Measurements from ENCODE around the gene REEP5. TPM values are rescaled to one million over a fixed set of nuclear protein-coding genes. Genes with fewer than 3 reads are reported as not detected.

REEP5 gene
- total and polyA plus RNA-seq, 4 experiments from 2014 or later = 55.6 to 117 (median 87.0) TPM

- DNase-seq = no peak
- intact Hi-C loops (cut with micrococcal nuclease) = no loop called here
- Histone ChIP-seq H3K27me3 (ENCODE audit: insufficient read depth, low read length) (no peaks in the 10 kb centered on the region), H3K9me3 (ENCODE audit: control insufficient read depth in 1 of 2, low read length in 2 of 2) (no peaks in the 10 kb centered on the region), H3K36me3 (ENCODE audit: insufficient read depth, low read length) (peaks cover 37% of the 10 kb centered on the region), H3K4me1 (ENCODE audit: insufficient read depth, low read length) (peaks cover 45% of the 10 kb centered on the region), H3K27ac (ENCODE audit: low read depth, low read length) (no peak overlapping the region), H3K4me3 (ENCODE audit: low read length in 2 of 2) (no peak overlapping the region)
- Mint-ChIP-seq H3K36me3 (peaks cover 40 to 74% of the 10 kb centered on the region in 2 donors), H3K4me1 (peaks cover 29 to 53% (median 42%) of the 10 kb centered on the region in 4 donors), H3K4me3 (no peak overlapping the region), H3K27me3 (no peaks in the 10 kb centered on the region), H3K9me3 (no peaks in the 10 kb centered on the region), H3K27ac (peak overlapping the region in 6 of 7 donors; percentile 11 to 82 (median 51))
- ChIA-PET CTCF (ENCODE audit: partially characterized antibody) (interaction anchor here (1.0 to 1.5 kb wide), 3 partner anchors 19 to 55 kb away, joined by 3 to 7 read pairs (median 5); no protein-coding TSS in a partner anchor), POLR2A (ENCODE audit: partially characterized antibody) (no interaction called here)
Observed at GRCh38 chr5:112867411-112867810, 54.6 kb downstream of the REEP5 start.

DNA sequence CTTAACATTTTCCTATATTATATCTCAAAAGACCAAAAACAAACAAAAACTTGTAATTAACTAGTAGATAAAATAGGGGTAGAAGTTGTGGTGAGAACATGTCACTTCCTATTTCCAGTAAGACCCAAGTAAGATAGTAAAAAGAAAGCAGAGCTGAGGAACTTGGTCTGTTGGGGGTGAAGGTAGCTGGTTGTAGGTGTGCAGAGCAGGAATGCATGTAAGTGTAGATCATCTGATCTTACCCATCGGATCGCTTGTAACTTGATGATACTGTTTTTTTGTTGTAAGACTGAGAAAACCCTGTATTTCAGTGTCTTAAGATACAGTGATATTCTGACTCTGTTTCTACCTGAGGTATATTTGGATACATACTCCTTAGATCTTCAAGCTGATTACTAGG is 55.3 kb downstream of the REEP5 start:
- DNase-seq = no peak
- POLR2A ChIA-PET (ENCODE audit: partially characterized antibody) = interaction anchor here (1.2 kb wide), 1 partner anchor 22 kb away, joined by 3 read pairs; no protein-coding TSS in a partner anchor
- Histone ChIP-seq H3K9me3 (ENCODE audit: control insufficient read depth in 1 of 2, low read length in 2 of 2) (no peaks in the 10 kb centered on the region), H3K36me3 (ENCODE audit: insufficient read depth, low read length) (peaks cover 37% of the 10 kb centered on the region), H3K4me1 (ENCODE audit: insufficient read depth, low read length) (peaks cover 51% of the 10 kb centered on the region), H3K27me3 (ENCODE audit: insufficient read depth, low read length) (no peaks in the 10 kb centered on the region), H3K4me3 (ENCODE audit: low read length in 2 of 2) (no peak overlapping the region), H3K27ac (ENCODE audit: low read depth, low read length) (no peak overlapping the region)
- Mint-ChIP-seq H3K4me1 (peaks cover 30 to 59% (median 46%) of the 10 kb centered on the region in 4 donors), H3K9me3 (no peaks in the 10 kb centered on the region), H3K4me3 (no peak overlapping the region), H3K36me3 (peaks cover 40 to 73% of the 10 kb centered on the region in 2 donors), H3K27me3 (no peaks in the 10 kb centered on the region), H3K27ac (peak overlapping the region in 5 of 7 donors; percentile 3 to 78 (median 11))
- CTCF ChIA-PET (ENCODE audit: partially characterized antibody) = interaction anchor here (1.1 to 1.5 kb wide), 2 partner anchors 19 to 23 kb away, joined by 5 to 7 read pairs; no protein-coding TSS in a partner anchor
- intact Hi-C loops (cut with micrococcal nuclease) = no loop called here

- no peak overlapping the region for H3K4me3 Mint-ChIP-seq
- ChIA-PET POLR2A (ENCODE audit: partially characterized antibody) (interaction anchor here (0.6 to 1.2 kb wide), 2 partner anchors 16 to 111 kb away, joined by 3 to 5 read pairs; partner anchors contain the start of gene DCP2), CTCF (ENCODE audit: partially characterized antibody) (interaction anchor here (0.7 to 1.2 kb wide), 2 partner anchors 16 to 131 kb away, joined by 3 to 4 read pairs; no protein-coding TSS in a partner anchor)
- intact Hi-C loops (cut with micrococcal nuclease) = no loop called here
- no peak overlapping the region for H3K27ac Mint-ChIP-seq
- H3K36me3 Mint-ChIP-seq = peaks cover 35 to 74% of the 10 kb centered on the region in 2 donors
- no peaks in the 10 kb centered on the region for H3K27me3 Mint-ChIP-seq
- Histone ChIP-seq H3K36me3 (ENCODE audit: insufficient read depth, low read length) (peaks cover 37% of the 10 kb centered on the region), H3K27ac (ENCODE audit: low read depth, low read length) (no peak overlapping the region), H3K27me3 (ENCODE audit: insufficient read depth, low read length) (no peaks in the 10 kb centered on the region), H3K4me1 (ENCODE audit: insufficient read depth, low read length) (peaks cover 54% of the 10 kb centered on the region), H3K4me3 (ENCODE audit: low read length in 2 of 2) (no peak overlapping the region), H3K9me3 (ENCODE audit: control insufficient read depth in 1 of 2, low read length in 2 of 2) (no peaks in the 10 kb centered on the region)
- H3K9me3 Mint-ChIP-seq = no peaks in the 10 kb centered on the region
- DNase-seq = no peak
- peaks cover 31 to 63% (median 53%) of the 10 kb centered on the region in 4 donors for H3K4me1 Mint-ChIP-seq
Observed at GRCh38 chr5:112865128-112865527, 56.9 kb downstream of the REEP5 start.

DNA sequence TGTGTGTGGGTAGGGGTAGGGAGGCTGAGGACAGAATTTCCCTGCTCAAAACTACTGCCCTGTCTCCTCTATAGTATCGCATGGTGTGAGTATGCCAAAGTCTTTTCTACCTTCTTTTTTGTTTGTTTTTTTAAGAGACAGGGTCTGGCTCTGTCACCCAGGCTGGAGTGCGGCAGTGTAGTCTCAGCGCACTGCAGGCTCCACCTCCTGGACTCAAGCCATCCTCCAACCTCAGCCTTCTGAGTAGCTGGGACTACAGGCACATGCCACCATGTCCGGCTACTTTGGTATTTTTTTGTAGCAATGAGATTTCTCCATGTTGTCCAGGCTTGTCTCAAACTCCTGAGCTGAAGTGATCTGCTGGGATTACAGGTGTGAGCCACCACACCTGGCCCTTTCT is 58.5 kb downstream of the REEP5 start:
- peak overlapping the region in 6 of 7 donors; percentile 28 to 98 (median 63) for H3K27ac Mint-ChIP-seq
- H3K4me1 ChIP-seq (ENCODE audit: insufficient read depth, low read length) = peaks cover 44% of the 10 kb centered on the region
- peaks cover 26 to 49% (median 40%) of the 10 kb centered on the region in 4 donors for H3K4me1 Mint-ChIP-seq
- H3K36me3 Mint-ChIP-seq = peaks cover 25 to 61% of the 10 kb centered on the region in 2 donors
- H3K9me3 ChIP-seq (ENCODE audit: control insufficient read depth in 1 of 2, low read length in 2 of 2) = no peaks in the 10 kb centered on the region
- CTCF ChIA-PET (ENCODE audit: partially characterized antibody) = interaction anchor here (1.1 to 1.6 kb wide), 2 partner anchors 10 to 58 kb away, joined by 4 read pairs; partner anchors contain the start of gene REEP5
- H3K27me3 ChIP-seq (ENCODE audit: insufficient read depth, low read length) = no peaks in the 10 kb centered on the region
- DNase-seq = no peak
- peak overlapping the region in 6 of 8 donors; percentile 36 to 98 (median 96) for H3K4me3 Mint-ChIP-seq
- no peaks in the 10 kb centered on the region for H3K27me3 Mint-ChIP-seq
- POLR2A ChIA-PET (ENCODE audit: partially characterized antibody) = interaction anchor here (1.5 kb wide), 1 partner anchor 25 kb away, joined by 3 read pairs; no protein-coding TSS in a partner anchor
- intact Hi-C loops (cut with micrococcal nuclease) = loop anchor here (5.0 kb wide), 1 partner anchor 99 kb away; no protein-coding TSS in a partner anchor
- peaks cover 37% of the 10 kb centered on the region for H3K36me3 ChIP-seq (ENCODE audit: insufficient read depth, low read length)
- H3K27ac ChIP-seq (ENCODE audit: low read depth, low read length) = peak overlapping the region; percentile 97
- H3K9me3 Mint-ChIP-seq = no peaks in the 10 kb centered on the region
- no peak overlapping the region for H3K4me3 ChIP-seq (ENCODE audit: low read length in 2 of 2)

- no peak for DNase-seq
- peaks cover 1 to 6% of the 10 kb centered on the region in 2 donors for H3K27me3 Mint-ChIP-seq
- Histone ChIP-seq H3K36me3 (ENCODE audit: insufficient read depth, low read length) (peaks cover 25% of the 10 kb centered on the region), H3K4me1 (ENCODE audit: insufficient read depth, low read length) (peaks cover 42% of the 10 kb centered on the region), H3K4me3 (ENCODE audit: low read length in 2 of 2) (peak overlapping the region; percentile 66 to 95), H3K9me3 (ENCODE audit: control insufficient read depth in 1 of 2, low read length in 2 of 2) (no peaks in the 10 kb centered on the region), H3K27ac (ENCODE audit: low read depth, low read length) (peak overlapping the region; percentile 97), H3K27me3 (ENCODE audit: insufficient read depth, low read length) (no peaks in the 10 kb centered on the region)
- no peaks in the 10 kb centered on the region for H3K9me3 Mint-ChIP-seq
- peak overlapping the region; percentile 96 to 98 (median 97) for H3K4me3 Mint-ChIP-seq
- intact Hi-C loops (cut with micrococcal nuclease) = loop anchor here (5.0 kb wide), 1 partner anchor 100 kb away; no protein-coding TSS in a partner anchor
- peaks cover 17 to 47% of the 10 kb centered on the region in 2 donors for H3K36me3 Mint-ChIP-seq
- H3K4me1 Mint-ChIP-seq = peaks cover 23 to 46% (median 36%) of the 10 kb centered on the region in 4 donors
- peak overlapping the region; percentile 70 to 99 (median 98) for H3K27ac Mint-ChIP-seq
- CTCF ChIA-PET (ENCODE audit: partially characterized antibody) = interaction anchor here (1.9 to 2.1 kb wide), 3 partner anchors 8 to 59 kb away, joined by 5 to 13 read pairs (median 8); partner anchors contain the start of gene REEP5
- POLR2A ChIA-PET (ENCODE audit: partially characterized antibody) = interaction anchor here (2.0 to 3.1 kb wide), 3 partner anchors 11 to 68 kb away, joined by 8 to 33 read pairs (median 11); partner anchors contain the start of gene REEP5
Observed at GRCh38 chr5:112862085-112862484, 59.9 kb downstream of the REEP5 start.

DNA sequence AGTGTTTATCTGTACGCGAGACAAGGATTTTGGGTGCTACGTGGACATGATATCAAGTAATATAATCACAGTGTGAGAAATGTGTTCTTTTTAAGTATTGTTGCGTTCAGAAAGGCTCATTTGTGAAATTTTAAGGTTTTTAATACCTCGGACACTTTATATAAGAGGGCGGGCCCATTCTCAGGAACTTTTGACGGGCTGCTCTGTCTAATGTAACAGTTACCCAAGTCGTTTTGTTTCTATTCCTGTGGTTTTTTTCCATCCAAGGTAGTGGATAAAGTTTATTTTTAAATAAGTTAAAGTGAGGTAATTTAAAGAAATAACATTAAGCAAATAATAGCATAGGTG is 60.4 kb downstream of the REEP5 start:
- ChIA-PET POLR2A (ENCODE audit: partially characterized antibody) (interaction anchor here (0.6 to 3.1 kb wide), 12 partner anchors 12 to 701 kb away, joined by 4 to 33 read pairs (median 7); partner anchors contain the start of genes DCP2 and REEP5), CTCF (ENCODE audit: partially characterized antibody) (interaction anchor here (1.5 to 2.1 kb wide), 4 partner anchors 9 to 102 kb away, joined by 4 to 13 read pairs (median 6); partner anchors contain the start of gene REEP5)
- no peaks in the 10 kb centered on the region for H3K9me3 ChIP-seq (ENCODE audit: control insufficient read depth in 1 of 2, low read length in 2 of 2)
- peaks cover 21% of the 10 kb centered on the region for H3K36me3 ChIP-seq (ENCODE audit: insufficient read depth, low read length)
- no peaks in the 10 kb centered on the region for H3K27me3 ChIP-seq (ENCODE audit: insufficient read depth, low read length)
- Mint-ChIP-seq H3K36me3 (peaks cover 13 to 42% of the 10 kb centered on the region in 2 donors), H3K27me3 (peaks cover 2 to 6% of the 10 kb centered on the region in 2 donors), H3K4me1 (peaks cover 20 to 41% (median 32%) of the 10 kb centered on the region in 4 donors), H3K4me3 (peak overlapping the region; percentile 96 to 98 (median 97)), H3K9me3 (no peaks in the 10 kb centered on the region), H3K27ac (peak overlapping the region; percentile 98 to 99 (median 98))
- DNase-seq = no peak
- peak overlapping the region; percentile 66 to 95 for H3K4me3 ChIP-seq (ENCODE audit: low read length in 2 of 2)
- intact Hi-C loops (cut with micrococcal nuclease) = loop anchor here (1.0 to 5.0 kb wide), 6 partner anchors 13 to 154 kb away; partner anchors contain the start of genes DCP2 and REEP5
- peak overlapping the region; percentile 97 for H3K27ac ChIP-seq (ENCODE audit: low read depth, low read length)
- H3K4me1 ChIP-seq (ENCODE audit: insufficient read depth, low read length) = peaks cover 38% of the 10 kb centered on the region
